Dendritic cell treated with granulocyte-macrophage colony-stimulating factor and Interleukin-4, amounts not matched to agents 40 ng/mL and 50 ng/mL, for 4 days (primary cell): ENCODE results near the gene HPS4.

Experiments used
- H3K27ac Mint-ChIP-seq: one replicate; pipeline ENCODE4 v1.8.0; 2022; ENCODE audit warnings: mild to moderate bottlenecking, mixed read lengths
- H3K27me3 Mint-ChIP-seq: one replicate; pipeline ENCODE4 v1.8.0; 2022; ENCODE audit warnings: mild to moderate bottlenecking, mixed read lengths
- H3K36me3 Mint-ChIP-seq: one replicate; pipeline ENCODE4 v1.8.0; 2022; ENCODE audit warnings: low read depth, mixed read lengths
- H3K4me1 Mint-ChIP-seq: one replicate; pipeline ENCODE4 v1.8.0; 2022; ENCODE audit warnings: low read depth, mixed read lengths
- H3K4me3 Mint-ChIP-seq: one replicate; pipeline ENCODE4 v1.8.0; 2022; ENCODE audit warnings: mild to moderate bottlenecking, moderate library complexity, mixed read lengths
- H3K9me3 Mint-ChIP-seq: one replicate; pipeline ENCODE4 v1.8.0; 2022; ENCODE audit warnings: mixed read lengths
- intact Hi-C: fragments of 100-400 bp; cut with micrococcal nuclease; formaldehyde crosslinking; loops from one replicate; pipeline ENCODE4 v1.15.0; 2022

The HPS4 gene

GRCh38 chr22:26471522-26471921, 12.1 kb downstream of the HPS4 start:
- H3K27ac Mint-ChIP-seq: no peak overlapping the region
- no peaks in the 10 kb centered on the region for H3K9me3 Mint-ChIP-seq
- H3K4me3 Mint-ChIP-seq: no peak overlapping the region
- peaks cover 8% of the 10 kb centered on the region for H3K4me1 Mint-ChIP-seq
- peaks cover 98% of the 10 kb centered on the region for H3K36me3 Mint-ChIP-seq
- intact Hi-C loops: no loop called here
- H3K27me3 Mint-ChIP-seq: no peaks in the 10 kb centered on the region

- H3K36me3 Mint-ChIP-seq: peaks cover 100% of the 10 kb centered on the region
- no peaks in the 10 kb centered on the region for H3K27me3 Mint-ChIP-seq
- peaks cover 6% of the 10 kb centered on the region for H3K4me1 Mint-ChIP-seq
- no peaks in the 10 kb centered on the region for H3K9me3 Mint-ChIP-seq
- no peak overlapping the region for H3K27ac Mint-ChIP-seq
- intact Hi-C loops: no loop called here
- no peak overlapping the region for H3K4me3 Mint-ChIP-seq
Observed at GRCh38 chr22:26470807-26471206, 12.8 kb downstream of the HPS4 start.

- peaks cover 97% of the 10 kb centered on the region for H3K36me3 Mint-ChIP-seq
- H3K4me1 Mint-ChIP-seq: peaks cover 5% of the 10 kb centered on the region
- no peaks in the 10 kb centered on the region for H3K9me3 Mint-ChIP-seq
- H3K4me3 Mint-ChIP-seq: no peak overlapping the region
- intact Hi-C loops: no loop called here
- H3K27ac Mint-ChIP-seq: no peak overlapping the region
- H3K27me3 Mint-ChIP-seq: no peaks in the 10 kb centered on the region
Observed at GRCh38 chr22:26466196-26466595, 17.4 kb downstream of the HPS4 start.

GRCh38 chr22:26464312-26464711, 19.3 kb downstream of the HPS4 start:
- H3K36me3 Mint-ChIP-seq: peaks cover 86% of the 10 kb centered on the region
- no peaks in the 10 kb centered on the region for H3K27me3 Mint-ChIP-seq
- no peaks in the 10 kb centered on the region for H3K9me3 Mint-ChIP-seq
- H3K27ac Mint-ChIP-seq: no peak overlapping the region
- H3K4me3 Mint-ChIP-seq: no peak overlapping the region
- intact Hi-C loops: no loop called here
- H3K4me1 Mint-ChIP-seq: peaks cover 5% of the 10 kb centered on the region

- Mint-ChIP-seq H3K27ac (no peak overlapping the region), H3K4me1 (peaks cover 5% of the 10 kb centered on the region), H3K36me3 (peaks cover 85% of the 10 kb centered on the region), H3K27me3 (no peaks in the 10 kb centered on the region), H3K4me3 (no peak overlapping the region), H3K9me3 (no peaks in the 10 kb centered on the region)
- intact Hi-C loops: no loop called here
Observed at GRCh38 chr22:26463688-26464087, 19.9 kb downstream of the HPS4 start.

GRCh38 chr22:26463101-26463661, 20.4 kb downstream of the HPS4 start:
- no peaks in the 10 kb centered on the region for H3K27me3 Mint-ChIP-seq
- peaks cover 84% of the 10 kb centered on the region for H3K36me3 Mint-ChIP-seq
- H3K4me3 Mint-ChIP-seq: no peak overlapping the region
- H3K4me1 Mint-ChIP-seq: peaks cover 5% of the 10 kb centered on the region
- H3K9me3 Mint-ChIP-seq: no peaks in the 10 kb centered on the region
- intact Hi-C loops: no loop called here
- H3K27ac Mint-ChIP-seq: no peak overlapping the region

GRCh38 chr22:26462641-26463040, 20.9 kb downstream of the HPS4 start:
- peaks cover 84% of the 10 kb centered on the region for H3K36me3 Mint-ChIP-seq
- peaks cover 5% of the 10 kb centered on the region for H3K4me1 Mint-ChIP-seq
- no peak overlapping the region for H3K4me3 Mint-ChIP-seq
- no peaks in the 10 kb centered on the region for H3K27me3 Mint-ChIP-seq
- H3K27ac Mint-ChIP-seq: no peak overlapping the region
- no peaks in the 10 kb centered on the region for H3K9me3 Mint-ChIP-seq
- intact Hi-C loops: no loop called here

- Mint-ChIP-seq H3K27ac (no peak overlapping the region), H3K4me1 (peaks cover 5% of the 10 kb centered on the region), H3K36me3 (peaks cover 84% of the 10 kb centered on the region), H3K27me3 (no peaks in the 10 kb centered on the region), H3K4me3 (no peak overlapping the region), H3K9me3 (no peaks in the 10 kb centered on the region)
- intact Hi-C loops: no loop called here
Observed at GRCh38 chr22:26462051-26462450, 21.5 kb downstream of the HPS4 start.

- Mint-ChIP-seq H3K27ac (no peak overlapping the region), H3K36me3 (peaks cover 80% of the 10 kb centered on the region), H3K4me3 (no peak overlapping the region), H3K9me3 (no peaks in the 10 kb centered on the region), H3K4me1 (peaks cover 5% of the 10 kb centered on the region), H3K27me3 (no peaks in the 10 kb centered on the region)
- intact Hi-C loops: loop anchor here (1.0 kb wide), 1 partner anchor 63 kb away; no protein-coding TSS in a partner anchor
Observed at GRCh38 chr22:26461188-26461810, 22.3 kb downstream of the HPS4 start.

- Mint-ChIP-seq H3K9me3 (no peaks in the 10 kb centered on the region), H3K27me3 (no peaks in the 10 kb centered on the region), H3K4me1 (peaks cover 5% of the 10 kb centered on the region), H3K4me3 (no peak overlapping the region), H3K27ac (no peak overlapping the region), H3K36me3 (peaks cover 77% of the 10 kb centered on the region)
- intact Hi-C loops: no loop called here
Observed at GRCh38 chr22:26460202-26460601, 23.4 kb downstream of the HPS4 start.

- intact Hi-C loops: no loop called here
- Mint-ChIP-seq H3K9me3 (no peaks in the 10 kb centered on the region), H3K4me3 (no peak overlapping the region), H3K27ac (no peak overlapping the region), H3K4me1 (no peaks in the 10 kb centered on the region), H3K27me3 (no peaks in the 10 kb centered on the region), H3K36me3 (peaks cover 75% of the 10 kb centered on the region)
Observed at GRCh38 chr22:26457661-26458272, 25.8 kb downstream of the HPS4 start.

GRCh38 chr22:26453812-26454500, 29.6 kb downstream of the HPS4 start:
- intact Hi-C loops: no loop called here
- H3K36me3 Mint-ChIP-seq: peaks cover 85% of the 10 kb centered on the region
- peaks cover 7% of the 10 kb centered on the region for H3K4me1 Mint-ChIP-seq
- H3K27me3 Mint-ChIP-seq: no peaks in the 10 kb centered on the region
- no peaks in the 10 kb centered on the region for H3K9me3 Mint-ChIP-seq
- H3K27ac Mint-ChIP-seq: no peak overlapping the region
- no peak overlapping the region for H3K4me3 Mint-ChIP-seq

GRCh38 chr22:26453216-26453615, 30.4 kb downstream of the HPS4 start:
- Mint-ChIP-seq H3K4me3 (no peak overlapping the region), H3K9me3 (no peaks in the 10 kb centered on the region), H3K27ac (no peak overlapping the region), H3K27me3 (no peaks in the 10 kb centered on the region), H3K36me3 (peaks cover 81% of the 10 kb centered on the region), H3K4me1 (peaks cover 8% of the 10 kb centered on the region)
- intact Hi-C loops: no loop called here

GRCh38 chr22:26452236-26453016, 31.2 kb downstream of the HPS4 start:
- no peak overlapping the region for H3K4me3 Mint-ChIP-seq
- H3K27ac Mint-ChIP-seq: no peak overlapping the region
- H3K36me3 Mint-ChIP-seq: peaks cover 78% of the 10 kb centered on the region
- H3K27me3 Mint-ChIP-seq: no peaks in the 10 kb centered on the region
- intact Hi-C loops: no loop called here
- H3K9me3 Mint-ChIP-seq: no peaks in the 10 kb centered on the region
- peaks cover 16% of the 10 kb centered on the region for H3K4me1 Mint-ChIP-seq
